HEK293T (cell line): ENCODE results near the gene DGKD.

ENCODE experiments used
- BHLHE40 ChIP-seq: fragments of 450-650 bp; IDR thresholded peaks from 2 replicates; pipeline ENCODE4 v1.6.1; 2016; ENCODE audit warnings: mild to moderate bottlenecking, moderate library complexity, borderline replicate concordance
- ELF4 ChIP-seq: fragments of 450-650 bp; IDR thresholded peaks from 2 replicates; pipeline ENCODE4 v1.6.1; 2017; ENCODE audit warnings: antibody characterized with exemption
- FOXA1 ChIP-seq: fragments of 450-650 bp; IDR thresholded peaks from 2 replicates; pipeline ENCODE4 v1.6.1; 2016; ENCODE audit warnings: mild to moderate bottlenecking
- FOXK2 ChIP-seq: fragments of 450-650 bp; IDR thresholded peaks from 2 replicates; pipeline ENCODE4 v1.6.1; 2016; ENCODE audit warnings: mild to moderate bottlenecking
- FOXM1 ChIP-seq: fragments of 450-650 bp; IDR thresholded peaks from 2 replicates; pipeline ENCODE4 v1.6.1; 2017; ENCODE audit warnings: mild to moderate bottlenecking, borderline replicate concordance
- HDGF ChIP-seq: fragments of 450-650 bp; IDR thresholded peaks from 2 replicates; pipeline ENCODE4 v1.6.1; 2017; ENCODE audit warnings: antibody characterized with exemption, borderline replicate concordance
- NFRKB ChIP-seq: fragments of 450-650 bp; IDR thresholded peaks from 2 replicates; pipeline ENCODE4 v1.6.1; 2016; ENCODE audit warnings: mild to moderate bottlenecking, moderate library complexity
- PKNOX1 ChIP-seq: fragments of 450-650 bp; IDR thresholded peaks from 2 replicates; pipeline ENCODE4 v1.6.1; 2016
- SP1 ChIP-seq: fragments of 450-650 bp; IDR thresholded peaks from 2 replicates; pipeline ENCODE4 v1.6.1; 2017
- TARDBP ChIP-seq: fragments of 450-650 bp; IDR thresholded peaks from 2 replicates; pipeline ENCODE4 v1.6.1; 2016
- ZNF384 ChIP-seq: fragments of 450-650 bp; IDR thresholded peaks from 2 replicates; pipeline ENCODE4 v1.6.1; 2016

- no peak for TF ChIP-seq PKNOX1
- TF ChIP-seq SP1: no peak
- TF ChIP-seq NFRKB: no peak
- TF ChIP-seq BHLHE40: no peak
- TF ChIP-seq FOXM1: no peak
- no peak for TF ChIP-seq ELF4
- TF ChIP-seq FOXK2: no peak
- no peak for TF ChIP-seq TARDBP
- no peak for TF ChIP-seq FOXA1
- TF ChIP-seq HDGF: no peak
- TF ChIP-seq ZNF384: no peak
Measured at GRCh38 chr2:233433029-233433428, 78.7 kb downstream of the DGKD start.
